Mesothelial cell of epicardium (in vitro differentiated cells): Measurements from ENCODE around the gene AFF3. TPM values are rescaled to one million over a fixed set of nuclear protein-coding genes. Genes with fewer than 3 reads are reported as not detected.

Experiments
- DNase-seq, 2 experiments: peaks; one replicate each; pipeline ENCODE4 v3.0.0; 2021; ENCODE audit warnings: low spot score in 2 of 2; ENCODE audit not compliant: unreplicated experiment in 2 of 2
- H3K27ac Mint-ChIP-seq: 2 replicates; pipeline ENCODE4 v1.8.0; 2021; ENCODE audit warnings: mixed read lengths
- H3K27me3 Mint-ChIP-seq: 2 replicates; pipeline ENCODE4 v1.8.0; 2021; ENCODE audit warnings: low read depth, mixed read lengths
- H3K36me3 Mint-ChIP-seq: 2 replicates; pipeline ENCODE4 v1.8.0; 2021; ENCODE audit warnings: mixed read lengths
- H3K4me1 Mint-ChIP-seq: 2 replicates; pipeline ENCODE4 v1.8.0; 2021; ENCODE audit warnings: mixed read lengths
- H3K4me3 Mint-ChIP-seq: 2 replicates; pipeline ENCODE4 v1.8.0; 2021; ENCODE audit warnings: mild to moderate bottlenecking, moderate library complexity, mixed read lengths
- H3K9me3 Mint-ChIP-seq: 2 replicates; pipeline ENCODE4 v1.8.0; 2021; ENCODE audit warnings: mixed read lengths
- total RNA-seq: library from RNA; stranded (reverse); gene quantifications from 3 replicates; pipeline ENCODE4 v1.2.1, GENCODE V29; 2021
- TF ChIP-seq, protein P1 (sequence below): fragments of 200-600 bp; sonication (generic); IDR thresholded peaks from one replicate; pipeline ENCODE4 v1.5.0; 2021; ENCODE audit warnings: antibody characterized with exemption; ENCODE audit not compliant: unreplicated experiment

AFF3 gene
- total RNA-seq, 1 donor from 2014 or later, result 14.4 TPM

GRCh38 chr2:100006516-100006915, 135.9 kb downstream of the AFF3 start:
- no peak for DNase-seq
- TF ChIP-seq, protein P1, sequence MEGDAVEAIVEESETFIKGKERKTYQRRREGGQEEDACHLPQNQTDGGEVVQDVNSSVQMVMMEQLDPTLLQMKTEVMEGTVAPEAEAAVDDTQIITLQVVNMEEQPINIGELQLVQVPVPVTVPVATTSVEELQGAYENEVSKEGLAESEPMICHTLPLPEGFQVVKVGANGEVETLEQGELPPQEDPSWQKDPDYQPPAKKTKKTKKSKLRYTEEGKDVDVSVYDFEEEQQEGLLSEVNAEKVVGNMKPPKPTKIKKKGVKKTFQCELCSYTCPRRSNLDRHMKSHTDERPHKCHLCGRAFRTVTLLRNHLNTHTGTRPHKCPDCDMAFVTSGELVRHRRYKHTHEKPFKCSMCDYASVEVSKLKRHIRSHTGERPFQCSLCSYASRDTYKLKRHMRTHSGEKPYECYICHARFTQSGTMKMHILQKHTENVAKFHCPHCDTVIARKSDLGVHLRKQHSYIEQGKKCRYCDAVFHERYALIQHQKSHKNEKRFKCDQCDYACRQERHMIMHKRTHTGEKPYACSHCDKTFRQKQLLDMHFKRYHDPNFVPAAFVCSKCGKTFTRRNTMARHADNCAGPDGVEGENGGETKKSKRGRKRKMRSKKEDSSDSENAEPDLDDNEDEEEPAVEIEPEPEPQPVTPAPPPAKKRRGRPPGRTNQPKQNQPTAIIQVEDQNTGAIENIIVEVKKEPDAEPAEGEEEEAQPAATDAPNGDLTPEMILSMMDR, result no peak
- H3K27me3 Mint-ChIP-seq, result peaks cover 59% of the 10 kb centered on the region
- no peak overlapping the region for H3K4me3 Mint-ChIP-seq
- H3K27ac Mint-ChIP-seq, result no peak overlapping the region
- H3K9me3 Mint-ChIP-seq, result no peaks in the 10 kb centered on the region
- H3K4me1 Mint-ChIP-seq, result peaks cover 34% of the 10 kb centered on the region
- peaks cover 4% of the 10 kb centered on the region for H3K36me3 Mint-ChIP-seq

DNA sequence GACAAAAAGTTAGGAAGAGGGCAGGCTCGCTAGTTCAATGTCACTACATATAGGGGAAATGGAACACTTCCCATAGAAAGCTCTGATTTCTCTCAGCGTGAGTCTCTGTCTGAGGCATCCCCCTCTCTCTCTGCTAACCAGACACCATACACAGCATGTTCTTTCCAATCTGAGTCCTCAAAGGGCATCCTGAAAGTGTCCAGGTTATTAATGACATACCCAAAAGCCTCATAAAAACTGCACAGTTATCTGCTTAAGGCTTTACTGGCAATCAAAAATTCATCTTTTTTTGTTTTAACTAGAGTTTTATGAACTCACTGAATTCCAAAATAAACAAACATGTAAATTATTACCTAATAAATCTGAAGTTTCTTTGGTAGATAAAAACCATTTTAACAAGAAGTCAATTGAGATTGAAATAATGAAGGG, 137.4 kb downstream of the AFF3 start:
- TF ChIP-seq, protein P1, result no peak
- Mint-ChIP-seq H3K27ac (no peak overlapping the region), H3K36me3 (peaks cover 4% of the 10 kb centered on the region), H3K27me3 (peaks cover 48% of the 10 kb centered on the region), H3K4me3 (no peak overlapping the region), H3K9me3 (no peaks in the 10 kb centered on the region), H3K4me1 (peaks cover 30% of the 10 kb centered on the region)
- no peak for DNase-seq

DNA sequence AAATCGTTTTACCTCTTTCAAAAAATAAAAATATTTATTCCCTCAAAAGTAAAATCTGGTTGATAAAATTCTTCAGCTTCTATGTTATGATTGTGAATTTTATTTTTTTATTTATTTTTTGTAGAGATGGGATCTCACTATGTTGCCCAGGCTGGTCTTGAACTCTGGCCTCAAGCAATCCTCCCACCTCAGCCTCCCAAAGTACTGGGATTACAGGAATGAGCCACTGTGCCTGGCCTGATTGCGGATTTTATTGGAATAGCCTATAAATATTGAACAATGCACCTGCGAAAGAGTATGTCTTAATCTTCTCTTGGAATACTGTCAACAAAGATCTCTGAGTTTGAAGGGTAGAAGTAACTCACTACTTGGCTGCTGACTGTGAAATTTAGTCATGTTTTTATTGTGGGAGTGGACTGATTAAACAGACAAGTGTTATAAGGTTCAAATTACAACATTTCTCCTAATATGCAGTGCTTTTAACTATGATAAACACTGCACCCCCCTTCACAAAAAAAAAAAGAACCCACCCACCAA, 138.0 kb downstream of the AFF3 start:
- Mint-ChIP-seq H3K36me3 (peaks cover 4% of the 10 kb centered on the region), H3K27ac (no peak overlapping the region), H3K9me3 (no peaks in the 10 kb centered on the region), H3K4me1 (peaks cover 26% of the 10 kb centered on the region), H3K27me3 (peaks cover 43% of the 10 kb centered on the region), H3K4me3 (no peak overlapping the region)
- no peak for DNase-seq
- TF ChIP-seq, protein P1, result no peak

DNA sequence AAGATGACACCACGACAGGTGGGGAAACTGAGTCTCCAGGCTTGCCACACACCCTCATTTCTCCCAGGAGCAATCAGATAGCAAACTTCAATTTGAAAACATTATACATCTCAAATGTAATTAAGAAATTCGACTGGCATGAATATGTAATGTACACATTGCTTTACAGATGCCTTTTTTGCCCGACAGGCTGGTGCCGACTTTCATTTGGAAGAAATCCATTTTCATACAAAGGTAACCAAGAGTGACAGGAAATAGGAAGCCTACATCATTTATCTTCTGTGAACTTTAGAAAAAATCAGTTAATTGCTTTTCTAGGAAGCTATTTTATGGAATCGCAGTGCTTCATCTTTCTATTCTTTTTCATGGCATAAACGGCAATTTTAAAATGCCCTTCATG, 140.3 kb downstream of the AFF3 start:
- Mint-ChIP-seq H3K27me3 (peaks cover 21% of the 10 kb centered on the region), H3K27ac (no peak overlapping the region), H3K36me3 (peaks cover 4% of the 10 kb centered on the region), H3K4me1 (peaks cover 13% of the 10 kb centered on the region), H3K4me3 (no peak overlapping the region), H3K9me3 (no peaks in the 10 kb centered on the region)
- TF ChIP-seq, protein P1, result no peak
- no peak for DNase-seq

GRCh38 chr2:100000915-100001707, 141.3 kb downstream of the AFF3 start:
- no peak for DNase-seq
- Mint-ChIP-seq H3K4me1 (peaks cover 13% of the 10 kb centered on the region), H3K9me3 (no peaks in the 10 kb centered on the region), H3K27ac (no peak overlapping the region), H3K36me3 (no peaks in the 10 kb centered on the region), H3K4me3 (no peak overlapping the region), H3K27me3 (peaks cover 15% of the 10 kb centered on the region)
- TF ChIP-seq, protein P1, result no peak
